GM12878 (cell line): ENCODE results near the gene RAPGEF3. TPM values are rescaled to one million over a fixed set of nuclear protein-coding genes. Genes with fewer than 3 reads are reported as not detected.

Experiments used
- ATAC-seq: fragments of 200-7000 bp; cut with Tn5 transposase; 3 replicates; pipeline ENCODE4 v1.9.1; 2020; ENCODE audit warnings: mild to moderate bottlenecking, moderate library complexity
- BruUV-seq: library from RNA; stranded (reverse); fragments of 400-500 nt; replicated peaks from 2 replicates; lab custom pipeline; 2021; lab: Mats Ljungman, UMichigan
- CTCF ChIA-PET: fragments of 300-600 bp; sonication (Branson Sonifier 250); formaldehyde crosslinking; extraction: SDS; loops from one replicate; lab custom pipeline; 2021; ENCODE audit warnings: inconsistent platforms; lab: Yijun Ruan, JAX
- POLR2A ChIA-PET: fragments of 350-600 bp; formaldehyde crosslinking; extraction: SDS; loops from one replicate; lab custom pipeline; 2021; ENCODE audit warnings: inconsistent platforms; lab: Charles Lee
- RAD21 ChIA-PET: fragments of 300-600 bp; sonication (Branson Sonifier 250); formaldehyde crosslinking; loops from one replicate; lab custom pipeline; 2023; ENCODE audit warnings: antibody characterized with exemption; ENCODE audit not compliant: unreplicated experiment; lab: Charles Lee
- SMC1A ChIA-PET: fragments of 300-600 bp; sonication (Branson Sonifier 250); formaldehyde crosslinking; loops from one replicate; lab custom pipeline; 2023; ENCODE audit not compliant: unreplicated experiment, uncharacterized antibody; lab: Charles Lee
- DNase-seq: peaks from one replicate; pipeline ENCODE4 v3.0.0-alpha.2; 2011; ENCODE audit warnings: low read depth, low spot score
- FAIRE-seq: peaks from 3 replicates; lab custom pipeline; 2011; peaks lifted over from hg19 to GRCh38; lab: Jason Lieb, UNC
- H2AFZ ChIP-seq: 2 replicates; pipeline ENCODE4 v1.6.0; 2011; ENCODE audit warnings: low read depth, low read length, control low read depth; ENCODE audit not compliant: control insufficient read depth
- H3K27ac ChIP-seq: 2 replicates; pipeline ENCODE4 v1.5.1; 2011; ENCODE audit warnings: control low read depth; ENCODE audit not compliant: control insufficient read depth, insufficient read depth
- H3K27me3 ChIP-seq, 2 experiments: replicated peaks in 1 of 2; 2 replicates each; pipeline versions ENCODE4 v1.6.0 to v1.6.1; 2011; ENCODE audit warnings: low read length in 1 of 2; ENCODE audit not compliant: control insufficient read depth in 2 of 2, insufficient read depth in 2 of 2
- H3K36me3 ChIP-seq, 2 experiments: 2 replicates each; pipeline ENCODE4 v1.5.1; 2011; ENCODE audit warnings: low read length in 1 of 2; ENCODE audit not compliant: control insufficient read depth in 2 of 2, insufficient read depth in 2 of 2
- H3K4me1 ChIP-seq: 2 replicates; pipeline ENCODE4 v1.6.1; 2011; ENCODE audit warnings: mild to moderate bottlenecking, low read length, moderate library complexity, mixed read lengths; ENCODE audit not compliant: control insufficient read depth, insufficient read depth
- H3K4me2 ChIP-seq: 2 replicates; pipeline ENCODE4 v1.6.0; 2011; ENCODE audit warnings: control low read depth; ENCODE audit not compliant: control insufficient read depth, insufficient read depth
- H3K4me3 ChIP-seq: fragments of 200-600 bp; sonication (generic); 2 replicates; pipeline ENCODE4 v1.5.1; 2016
- H3K79me2 ChIP-seq: 2 replicates; pipeline ENCODE4 v1.6.0; 2011; ENCODE audit warnings: low read length; ENCODE audit not compliant: control insufficient read depth, insufficient read depth
- H3K9ac ChIP-seq: 2 replicates; pipeline ENCODE4 v1.8.0; 2011; ENCODE audit warnings: low read length, control low read depth, mixed read lengths; ENCODE audit not compliant: control insufficient read depth, insufficient read depth
- H3K9me3 ChIP-seq: replicated peaks from 3 replicates; pipeline ENCODE4 v1.5.1; 2011; ENCODE audit warnings: mild to moderate bottlenecking, low read length; ENCODE audit not compliant: control insufficient read depth, insufficient read depth
- H4K20me1 ChIP-seq: 2 replicates; pipeline ENCODE4 v1.6.0; 2011; ENCODE audit not compliant: control insufficient read depth, insufficient read depth
- ATF7 ChIP-seq: fragments of 450-650 bp; IDR thresholded peaks from 2 replicates; pipeline ENCODE4 v1.6.1; 2016; ENCODE audit warnings: low read depth, mild to moderate bottlenecking
- BCL11A ChIP-seq: IDR thresholded peaks from 2 replicates; pipeline ENCODE4 v1.6.1; 2011; ENCODE audit warnings: low read depth, low read length
- CHD2 ChIP-seq: IDR thresholded peaks from 2 replicates; pipeline ENCODE4 v1.6.1; 2011; ENCODE audit warnings: low read depth, low read length, improper control_type of control experiment, borderline replicate concordance
- DPF2 ChIP-seq: fragments of 450-650 bp; IDR thresholded peaks from 2 replicates; pipeline ENCODE4 v1.6.1; 2017; ENCODE audit warnings: mild to moderate bottlenecking
- GATAD2B ChIP-seq: fragments of 450-650 bp; conservative IDR thresholded peaks from 2 replicates; pipeline ENCODE4 v1.6.1; 2017; ENCODE audit warnings: low read depth, mild to moderate bottlenecking, moderate library complexity
- HDGF ChIP-seq: fragments of 450-650 bp; IDR thresholded peaks from 2 replicates; pipeline ENCODE4 v1.6.1; 2016; ENCODE audit warnings: antibody characterized with exemption
- IRF3 ChIP-seq: fragments of 450-650 bp; IDR thresholded peaks from 2 replicates; pipeline ENCODE4 v1.6.1; 2014; ENCODE audit warnings: mild to moderate bottlenecking
- KAT2A ChIP-seq: conservative IDR thresholded peaks from 2 replicates; pipeline ENCODE4 v1.6.1; 2011; ENCODE audit warnings: low read depth, low read length; ENCODE audit not compliant: control insufficient read depth
- MEF2B ChIP-seq: fragments of 450-650 bp; IDR thresholded peaks from 2 replicates; pipeline ENCODE4 v1.6.1; 2018; ENCODE audit warnings: mild to moderate bottlenecking, moderate library complexity; ENCODE audit not compliant: partially characterized antibody, poor library complexity, severe bottlenecking
- POLR2AphosphoS2 ChIP-seq: IDR thresholded peaks from 2 replicates; pipeline ENCODE4 v1.6.1; 2011; ENCODE audit warnings: low read depth, mild to moderate bottlenecking, low read length, improper control_type of control experiment, moderate library complexity
- RB1 ChIP-seq: fragments of 450-650 bp; formaldehyde crosslinking; IDR thresholded peaks from 2 replicates; pipeline ENCODE4 v1.6.1; 2017; ENCODE audit warnings: mild to moderate bottlenecking, borderline replicate concordance
- SMC3 ChIP-seq: IDR thresholded peaks from 2 replicates; pipeline ENCODE4 v1.6.1; 2011; ENCODE audit warnings: low read length, improper control_type of control experiment, borderline replicate concordance
- TBL1XR1 ChIP-seq: IDR thresholded peaks from 2 replicates; pipeline ENCODE4 v1.6.1; 2012; ENCODE audit warnings: low read depth, low read length, improper control_type of control experiment
- USF2 ChIP-seq: IDR thresholded peaks from 2 replicates; pipeline ENCODE4 v1.6.1; 2011; ENCODE audit warnings: low read depth, low read length, improper control_type of control experiment, borderline replicate concordance
- YY1 ChIP-seq: IDR thresholded peaks from 2 replicates; pipeline ENCODE4 v1.6.1; 2011; ENCODE audit warnings: low read depth, mild to moderate bottlenecking, low read length
- ZNF384 ChIP-seq: IDR thresholded peaks from 2 replicates; pipeline ENCODE4 v1.6.1; 2012; ENCODE audit warnings: low read depth, mild to moderate bottlenecking, low read length, improper control_type of control experiment, borderline replicate concordance
- WGBS: methylation state at CpG from one replicate; pipeline ENCODE4 v1.1.6; 2016; ENCODE audit warnings: low lambda C conversion rate; ENCODE audit not compliant: insufficient replicate concordance, insufficient coverage; ENCODE audit errors: missing lambda C conversion rate; 5-methylcytosine and 5-hydroxymethylcytosine counted together
- in situ Hi-C: fragments of 300-500 bp; cut with MboI; formaldehyde crosslinking; loops from 9 replicates; pipeline ENCODE4 v1.14.3; 2018; ENCODE audit warnings: mixed read lengths
- intact Hi-C: fragments of 100-400 bp; cut with micrococcal nuclease; formaldehyde crosslinking; loops from one replicate; pipeline ENCODE4 v1.14.2; 2022; ENCODE audit not compliant: unreplicated experiment
- polyA plus RNA-seq, 11 experiments: library from polyadenylated mRNA; depleted of rRNA in 4 of 11; unstranded in 6 of 11; stranded (reverse) in 5 of 11; fragments of >200 nt; fragmentation: Nextera tagmentation in 4 of 11; fragmentation: Illumina TruSeq in 1 of 11; extraction: Ambion mirVana in 4 of 11; extraction: Trizol in 1 of 11; gene quantifications; 1 replicate in 1 of 11; 2 replicates in 10 of 11; pipeline versions ENCODE4 v1.2.1 to v1.2.3, GENCODE V29; 2011 to 2016; ENCODE audit warnings: inconsistent platforms in 2 of 11, missing spikeins in 2 of 11, low read depth in 1 of 11
- total RNA-seq, 4 experiments: library from RNA; depleted of rRNA in 3 of 4; stranded (reverse); fragments of >200 nt in 3 of 4; fragmentation: Illumina TruSeq in 1 of 4; extraction: Trizol in 1 of 4; gene quantifications; 2 replicates each; pipeline versions ENCODE4 v1.2.1 to v1.2.3, GENCODE V29; 2013 to 2021
- TF ChIP-seq, protein P1 (sequence below): fragments of 450-650 bp; IDR thresholded peaks from 2 replicates; pipeline ENCODE4 v1.6.1; 2017; ENCODE audit warnings: antibody characterized with exemption, mild to moderate bottlenecking, moderate library complexity
- TF ChIP-seq, protein P2 (sequence below): fragments of 450-650 bp; IDR thresholded peaks from 2 replicates; pipeline ENCODE4 v1.6.1; 2016; ENCODE audit warnings: mild to moderate bottlenecking

RAPGEF3 gene
- total and polyA plus RNA-seq, 10 of the 15 experiments (the other 5 are each of a cell fraction or from before 2014, with no cell fraction given), result 0.02 to 0.92 (median 0.31) TPM; not detected in 2

- ChIA-PET RAD21 (interaction anchor here (1.0 to 9.0 kb wide), 9 partner anchors 10 to 128 kb away, joined by 3 to 120 read pairs (median 9); no protein-coding TSS in a partner anchor), POLR2A (no interaction called here), CTCF (interaction anchor here (0.7 to 19.3 kb wide), 14 partner anchors 12 to 436 kb away, joined by 3 to 814 read pairs (median 8); partner anchors contain the start of gene RAPGEF3), SMC1A (interaction anchor here (0.8 to 11.3 kb wide), 6 partner anchors 12 to 384 kb away, joined by 3 to 139 read pairs (median 4); no protein-coding TSS in a partner anchor)
- Histone ChIP-seq H3K36me3 (no peaks in the 10 kb centered on the region), H3K4me3 (no peak overlapping the region), H3K79me2 (no peaks in the 10 kb centered on the region), H3K4me1 (peaks cover 11% of the 10 kb centered on the region; the same call in 1 of the 2 replicates), H2AFZ (no peak overlapping the region), H3K9ac (no peak overlapping the region), H3K27ac (no peak overlapping the region), H3K4me2 (no peak overlapping the region), H3K9me3 (no peaks in the 10 kb centered on the region), H4K20me1 (no peaks in the 10 kb centered on the region), H3K27me3 (no peaks in the 10 kb centered on the region)
- in situ Hi-C loops (loop anchor here (5.0 kb wide), 2 partner anchors 67 to 127 kb away; no protein-coding TSS in a partner anchor), intact Hi-C loops (loop anchor here (1.0 to 10.0 kb wide), 5 partner anchors 37 to 745 kb away; no protein-coding TSS in a partner anchor)
- 32% methylated on average over 19 of the region's 19 CpGs for WGBS
- FAIRE-seq (peak; percentile 94), DNase-seq (peak; percentile 53), ATAC-seq (peak; percentile 95)
- BruUV-seq, result no TSS peak
- TF ChIP-seq, protein P1, sequence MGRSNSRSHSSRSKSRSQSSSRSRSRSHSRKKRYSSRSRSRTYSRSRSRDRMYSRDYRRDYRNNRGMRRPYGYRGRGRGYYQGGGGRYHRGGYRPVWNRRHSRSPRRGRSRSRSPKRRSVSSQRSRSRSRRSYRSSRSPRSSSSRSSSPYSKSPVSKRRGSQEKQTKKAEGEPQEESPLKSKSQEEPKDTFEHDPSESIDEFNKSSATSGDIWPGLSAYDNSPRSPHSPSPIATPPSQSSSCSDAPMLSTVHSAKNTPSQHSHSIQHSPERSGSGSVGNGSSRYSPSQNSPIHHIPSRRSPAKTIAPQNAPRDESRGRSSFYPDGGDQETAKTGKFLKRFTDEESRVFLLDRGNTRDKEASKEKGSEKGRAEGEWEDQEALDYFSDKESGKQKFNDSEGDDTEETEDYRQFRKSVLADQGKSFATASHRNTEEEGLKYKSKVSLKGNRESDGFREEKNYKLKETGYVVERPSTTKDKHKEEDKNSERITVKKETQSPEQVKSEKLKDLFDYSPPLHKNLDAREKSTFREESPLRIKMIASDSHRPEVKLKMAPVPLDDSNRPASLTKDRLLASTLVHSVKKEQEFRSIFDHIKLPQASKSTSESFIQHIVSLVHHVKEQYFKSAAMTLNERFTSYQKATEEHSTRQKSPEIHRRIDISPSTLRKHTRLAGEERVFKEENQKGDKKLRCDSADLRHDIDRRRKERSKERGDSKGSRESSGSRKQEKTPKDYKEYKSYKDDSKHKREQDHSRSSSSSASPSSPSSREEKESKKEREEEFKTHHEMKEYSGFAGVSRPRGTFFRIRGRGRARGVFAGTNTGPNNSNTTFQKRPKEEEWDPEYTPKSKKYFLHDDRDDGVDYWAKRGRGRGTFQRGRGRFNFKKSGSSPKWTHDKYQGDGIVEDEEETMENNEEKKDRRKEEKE, result no peak
- no peak for TF ChIP-seq DPF2
- no peak for TF ChIP-seq IRF3
- no peak for TF ChIP-seq ZNF384
- TF ChIP-seq USF2, result no peak
- peak; percentile 94 for TF ChIP-seq SMC3
- no peak for TF ChIP-seq GATAD2B
- TF ChIP-seq RB1, result no peak
- TF ChIP-seq CHD2, result no peak
- TF ChIP-seq, protein P2, sequence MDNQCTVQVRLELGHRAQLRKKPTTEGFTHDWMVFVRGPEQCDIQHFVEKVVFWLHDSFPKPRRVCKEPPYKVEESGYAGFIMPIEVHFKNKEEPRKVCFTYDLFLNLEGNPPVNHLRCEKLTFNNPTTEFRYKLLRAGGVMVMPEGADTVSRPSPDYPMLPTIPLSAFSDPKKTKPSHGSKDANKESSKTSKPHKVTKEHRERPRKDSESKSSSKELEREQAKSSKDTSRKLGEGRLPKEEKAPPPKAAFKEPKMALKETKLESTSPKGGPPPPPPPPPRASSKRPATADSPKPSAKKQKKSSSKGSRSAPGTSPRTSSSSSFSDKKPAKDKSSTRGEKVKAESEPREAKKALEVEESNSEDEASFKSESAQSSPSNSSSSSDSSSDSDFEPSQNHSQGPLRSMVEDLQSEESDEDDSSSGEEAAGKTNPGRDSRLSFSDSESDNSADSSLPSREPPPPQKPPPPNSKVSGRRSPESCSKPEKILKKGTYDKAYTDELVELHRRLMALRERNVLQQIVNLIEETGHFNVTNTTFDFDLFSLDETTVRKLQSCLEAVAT, result no peak
- 0 out of 2 replicates have a peak, but pooled peaks have one; percentile 14 for TF ChIP-seq ATF7
- TF ChIP-seq BCL11A, result no peak
- TF ChIP-seq HDGF, result no peak
- peak; percentile 85 for TF ChIP-seq YY1
- TF ChIP-seq TBL1XR1, result peak; percentile 40; the same call in 1 of the 2 replicates
- no peak for TF ChIP-seq MEF2B
- TF ChIP-seq POLR2AphosphoS2, result no peak
- TF ChIP-seq KAT2A, result no peak
Measured at GRCh38 chr12:47779301-47779942, 20.7 kb upstream of the RAPGEF3 start.
